Midbrain (tissue), 1 donor: ENCODE results near the gene PLOD3.
A peak's percentile ranks its signal among the peaks of the same experiment; 100 is the strongest.

ENCODE experiments used
- DNase-seq: peaks from one replicate; lab custom pipeline; 2025; lab: John Stamatoyannopoulos, UW

PLOD3 gene

GRCh38 chr7:101165958-101166647, 51.3 kb downstream of the PLOD3 start:
- no peak for DNase-seq

GRCh38 chr7:101165075-101165957, 52.1 kb downstream of the PLOD3 start, which contains the start of gene VGF:
TSS of gene VGF (minus strand) at chr7:101165569. CDS start at chr7:101164843, 726 bp downstream.
- peak; percentile 89 for DNase-seq

GRCh38 chr7:101164071-101164840, 53.1 kb downstream of the PLOD3 start:
- no peak for DNase-seq

- no peak for DNase-seq
Measured at GRCh38 chr7:101163279-101164070, 53.9 kb downstream of the PLOD3 start.

- no peak for DNase-seq
Measured at GRCh38 chr7:101162551-101163278, 54.7 kb downstream of the PLOD3 start.

- DNase-seq = no peak
Measured at GRCh38 chr7:101161692-101162471, 55.5 kb downstream of the PLOD3 start.

- no peak for DNase-seq
Measured at GRCh38 chr7:101160910-101161309, 56.5 kb downstream of the PLOD3 start.

- no peak for DNase-seq
Measured at GRCh38 chr7:101159696-101160674, 57.4 kb downstream of the PLOD3 start.

- no peak for DNase-seq
Measured at GRCh38 chr7:101156866-101157589, 60.4 kb downstream of the PLOD3 start.

- DNase-seq = no peak
Measured at GRCh38 chr7:101156277-101156676, 61.1 kb downstream of the PLOD3 start.
